Measurements from ENCODE around the gene TNFRSF12A. TPM values are rescaled to one million over a fixed set of nuclear protein-coding genes. Genes with fewer than 3 reads are reported as not detected.
A peak's percentile ranks its signal among the peaks of the same experiment; 100 is the strongest.

Gene TNFRSF12A
- total RNA-seq, 1 experiment from 2014 or later: 62.5 TPM

- H3K27me3 ChIP-seq (replicated peaks; ENCODE audit: control insufficient read depth, insufficient read depth, low read length): no peaks in the 10 kb centered on the region
- H3K4me3 ChIP-seq (ENCODE audit: low read depth, low read length): no peak overlapping the region
- no TSS peak for BruUV-seq (replicated peaks)
- H3K9me3 Mint-ChIP-seq (ENCODE audit: unreplicated experiment): no peaks in the 10 kb centered on the region
- peak in 1 of 2 experiments; percentile 43 for DNase-seq
- H3K4me3 Mint-ChIP-seq (ENCODE audit: unreplicated experiment): no peak overlapping the region
- H3K4me1 Mint-ChIP-seq (ENCODE audit: low read depth, unreplicated experiment): no peaks in the 10 kb centered on the region
- H3K4me1 ChIP-seq: peaks cover 11% of the 10 kb centered on the region
- H3K27me3 Mint-ChIP-seq (ENCODE audit: insufficient read depth, unreplicated experiment): no peaks in the 10 kb centered on the region
- TF ChIP-seq, protein P1, sequence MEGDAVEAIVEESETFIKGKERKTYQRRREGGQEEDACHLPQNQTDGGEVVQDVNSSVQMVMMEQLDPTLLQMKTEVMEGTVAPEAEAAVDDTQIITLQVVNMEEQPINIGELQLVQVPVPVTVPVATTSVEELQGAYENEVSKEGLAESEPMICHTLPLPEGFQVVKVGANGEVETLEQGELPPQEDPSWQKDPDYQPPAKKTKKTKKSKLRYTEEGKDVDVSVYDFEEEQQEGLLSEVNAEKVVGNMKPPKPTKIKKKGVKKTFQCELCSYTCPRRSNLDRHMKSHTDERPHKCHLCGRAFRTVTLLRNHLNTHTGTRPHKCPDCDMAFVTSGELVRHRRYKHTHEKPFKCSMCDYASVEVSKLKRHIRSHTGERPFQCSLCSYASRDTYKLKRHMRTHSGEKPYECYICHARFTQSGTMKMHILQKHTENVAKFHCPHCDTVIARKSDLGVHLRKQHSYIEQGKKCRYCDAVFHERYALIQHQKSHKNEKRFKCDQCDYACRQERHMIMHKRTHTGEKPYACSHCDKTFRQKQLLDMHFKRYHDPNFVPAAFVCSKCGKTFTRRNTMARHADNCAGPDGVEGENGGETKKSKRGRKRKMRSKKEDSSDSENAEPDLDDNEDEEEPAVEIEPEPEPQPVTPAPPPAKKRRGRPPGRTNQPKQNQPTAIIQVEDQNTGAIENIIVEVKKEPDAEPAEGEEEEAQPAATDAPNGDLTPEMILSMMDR (IDR thresholded peaks at IDR 0.05; ENCODE audit: insufficient read depth in 1 of 2, low read depth in 1 of 2, low read length in 1 of 2, severe bottlenecking in 1 of 2, unreplicated experiment in 1 of 2): no peak
- intact Hi-C loops (cut with micrococcal nuclease; ENCODE audit: unreplicated experiment): no loop called here
- CTCF ChIA-PET: interaction anchor here (0.5 to 1.9 kb wide), 7 partner anchors 9 to 509 kb away, joined by 3 to 15 read pairs (median 4); partner anchors contain the start of gene ZNF213
- H3K27ac Mint-ChIP-seq (ENCODE audit: unreplicated experiment): no peak overlapping the region
- H3K9me3 ChIP-seq: no peaks in the 10 kb centered on the region
- H3K36me3 ChIP-seq (ENCODE audit: control insufficient read depth, insufficient read depth, low read length): peaks cover 1% of the 10 kb centered on the region; the same call in 1 of the 2 replicates
- POLR2A ChIA-PET: no interaction called here
- H3K36me3 Mint-ChIP-seq (ENCODE audit: insufficient read depth, unreplicated experiment): peaks cover 19% of the 10 kb centered on the region
These were observed 18.9 kb upstream of the TNFRSF12A start for GRCh38 chr16:3001316-3001715.

GRCh38 chr16:3003582-3004270, 16.4 kb upstream of the TNFRSF12A start:
- Histone ChIP-seq H3K4me3 (ENCODE audit: low read depth, low read length) (peak overlapping the region; percentile 52), H3K36me3 (ENCODE audit: control insufficient read depth, insufficient read depth, low read length) (peaks cover 1% of the 10 kb centered on the region; the same call in 1 of the 2 replicates), H3K9me3 (no peaks in the 10 kb centered on the region), H3K27me3 (replicated peaks; ENCODE audit: control insufficient read depth, insufficient read depth, low read length) (no peaks in the 10 kb centered on the region), H3K4me1 (peaks cover 35% of the 10 kb centered on the region)
- POLR2A ChIA-PET: interaction anchor here (0.6 to 6.5 kb wide), 7 partner anchors 18 to 261 kb away, joined by 3 to 83 read pairs (median 5); partner anchors contain the start of genes HCFC1R1, IL32, PKMYT1 and THOC6
- CTCF ChIA-PET: interaction anchor here (0.5 to 6.6 kb wide), 11 partner anchors 12 to 535 kb away, joined by 3 to 113 read pairs (median 5); partner anchors contain the start of genes HCFC1R1, THOC6 and TNFRSF12A
- BruUV-seq (replicated peaks): no TSS peak
- no peak overlapping the region for H3K27ac Mint-ChIP-seq (ENCODE audit: unreplicated experiment)
- intact Hi-C loops (cut with micrococcal nuclease; ENCODE audit: unreplicated experiment): loop anchor here (1.0 kb wide), 2 partner anchors 18 to 25 kb away; no protein-coding TSS in a partner anchor
- TF ChIP-seq, protein P1 (IDR thresholded peaks at IDR 0.05; ENCODE audit: insufficient read depth in 1 of 2, low read depth in 1 of 2, low read length in 1 of 2, severe bottlenecking in 1 of 2, unreplicated experiment in 1 of 2): peak; percentile 42 to 80
- peak overlapping the region; percentile 89 for H3K4me3 Mint-ChIP-seq (ENCODE audit: unreplicated experiment)
- H3K4me1 Mint-ChIP-seq (ENCODE audit: low read depth, unreplicated experiment): peaks cover 18% of the 10 kb centered on the region
- no peaks in the 10 kb centered on the region for H3K27me3 Mint-ChIP-seq (ENCODE audit: insufficient read depth, unreplicated experiment)
- DNase-seq: peak; percentile 98 to 99
- peaks cover 28% of the 10 kb centered on the region for H3K36me3 Mint-ChIP-seq (ENCODE audit: insufficient read depth, unreplicated experiment)
- H3K9me3 Mint-ChIP-seq (ENCODE audit: unreplicated experiment): no peaks in the 10 kb centered on the region

DNA sequence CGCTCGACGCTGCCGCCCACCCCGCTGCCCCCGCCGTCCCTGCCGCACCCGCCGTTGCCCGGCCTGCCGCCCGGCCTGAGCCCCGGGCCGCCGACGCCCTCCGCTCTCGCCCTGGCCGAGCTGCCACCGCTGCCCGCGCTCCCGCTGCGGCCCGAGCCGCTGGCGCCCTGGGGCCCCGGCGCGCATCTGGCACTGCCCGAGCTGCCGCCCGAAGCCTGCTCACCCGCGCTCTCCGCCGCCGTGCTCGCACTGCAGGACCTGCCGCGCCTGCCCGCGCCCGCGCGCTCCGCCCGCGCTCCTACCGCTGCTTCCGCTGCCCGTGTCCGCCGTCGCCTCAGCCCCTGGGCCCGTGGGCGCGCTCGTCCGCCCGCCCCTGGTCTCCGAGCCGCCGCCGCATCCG, 15.8 kb upstream of the TNFRSF12A start:
- TF ChIP-seq, protein P1 (IDR thresholded peaks at IDR 0.05; ENCODE audit: insufficient read depth in 1 of 2, low read depth in 1 of 2, low read length in 1 of 2, severe bottlenecking in 1 of 2, unreplicated experiment in 1 of 2): no peak
- ChIA-PET POLR2A (interaction anchor here (0.6 to 6.5 kb wide), 7 partner anchors 17 to 260 kb away, joined by 3 to 83 read pairs (median 5); partner anchors contain the start of genes HCFC1R1, IL32, PKMYT1 and THOC6), CTCF (interaction anchor here (0.5 to 6.6 kb wide), 10 partner anchors 12 to 536 kb away, joined by 3 to 113 read pairs (median 6); partner anchors contain the start of genes HCFC1R1, THOC6 and TNFRSF12A)
- no peaks in the 10 kb centered on the region for H3K27me3 Mint-ChIP-seq (ENCODE audit: insufficient read depth, unreplicated experiment)
- H3K27ac Mint-ChIP-seq (ENCODE audit: unreplicated experiment): peak overlapping the region; percentile 90
- H3K4me3 Mint-ChIP-seq (ENCODE audit: unreplicated experiment): peak overlapping the region; percentile 89
- no peaks in the 10 kb centered on the region for H3K9me3 Mint-ChIP-seq (ENCODE audit: unreplicated experiment)
- DNase-seq: peak in 1 of 2 experiments; percentile 49
- no TSS peak for BruUV-seq (replicated peaks)
- H3K9me3 ChIP-seq: no peaks in the 10 kb centered on the region
- H3K36me3 ChIP-seq (ENCODE audit: control insufficient read depth, insufficient read depth, low read length): peaks cover 1% of the 10 kb centered on the region; the same call in 1 of the 2 replicates
- H3K27me3 ChIP-seq (replicated peaks; ENCODE audit: control insufficient read depth, insufficient read depth, low read length): no peaks in the 10 kb centered on the region
- H3K36me3 Mint-ChIP-seq (ENCODE audit: insufficient read depth, unreplicated experiment): peaks cover 31% of the 10 kb centered on the region
- H3K4me1 Mint-ChIP-seq (ENCODE audit: low read depth, unreplicated experiment): peaks cover 18% of the 10 kb centered on the region
- peak overlapping the region; percentile 52 for H3K4me3 ChIP-seq (ENCODE audit: low read depth, low read length)
- intact Hi-C loops (cut with micrococcal nuclease; ENCODE audit: unreplicated experiment): loop anchor here (1.0 kb wide), 1 partner anchor 17 kb away; no protein-coding TSS in a partner anchor
- H3K4me1 ChIP-seq: peaks cover 41% of the 10 kb centered on the region

Data from Caco-2 (cell line).